ENCODE results near the gene CALCOCO2.

Gene CALCOCO2

DNA sequence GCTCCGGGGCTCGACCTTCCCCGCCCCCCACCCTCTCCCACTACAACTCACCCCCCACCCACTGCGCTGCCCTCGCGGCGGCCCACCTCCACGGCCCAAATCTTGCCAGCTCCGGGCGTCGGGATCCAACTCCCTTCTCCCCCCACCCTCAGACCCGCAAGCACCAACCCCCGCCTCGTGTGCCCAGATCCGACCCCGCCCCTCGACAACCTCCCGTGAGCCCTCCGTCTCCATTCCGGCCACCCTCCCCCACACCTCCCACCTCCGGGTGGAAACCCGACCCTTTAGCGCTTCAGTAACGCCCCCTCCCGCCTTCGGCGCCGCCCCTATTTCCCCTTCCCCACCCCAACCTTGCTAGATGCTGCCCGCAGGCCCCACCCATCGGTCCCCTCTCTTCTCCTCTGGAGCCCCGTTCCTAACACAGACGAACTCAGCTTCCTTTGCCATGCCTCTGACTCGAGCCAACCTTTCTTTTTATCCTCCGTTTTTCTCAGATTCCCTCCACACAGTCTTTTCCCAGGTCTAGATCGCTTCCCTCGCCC, 78.1 kb downstream of the CALCOCO2 start:
- peak overlapping the region; percentile 71 for H3K4me3 ChIP-seq (ENCODE audit: low read length)

DNA sequence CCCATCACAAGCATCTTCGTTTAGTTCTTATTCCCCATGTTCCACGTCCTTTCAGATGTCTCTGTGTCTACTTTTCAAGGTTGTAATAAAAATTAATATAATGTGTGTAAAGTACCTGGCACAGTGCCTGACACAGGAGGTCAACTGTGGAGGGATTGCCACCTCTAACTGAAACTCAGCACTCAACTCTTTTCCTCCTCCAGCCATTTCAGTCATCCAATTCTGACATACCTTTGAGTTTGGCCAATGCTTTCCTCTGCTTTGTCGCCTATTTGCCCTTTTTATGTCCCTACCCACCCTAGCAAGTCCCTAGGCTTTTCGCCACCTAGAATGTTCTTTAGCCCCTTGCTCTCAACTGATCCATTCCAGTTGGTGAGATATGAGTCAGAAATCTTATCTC, 78.9 kb downstream of the CALCOCO2 start:
- H3K4me1 ChIP-seq (ENCODE audit: control insufficient read depth, low read depth, low read length): peaks cover 11% of the 10 kb centered on the region
- H3K4me3 ChIP-seq (ENCODE audit: low read length): peak overlapping the region; percentile 71
- H3K9ac ChIP-seq (ENCODE audit: low read length): peak overlapping the region; percentile 84
- H3K27ac ChIP-seq (ENCODE audit: low read length): no peak overlapping the region
- H3K36me3 ChIP-seq (ENCODE audit: control insufficient read depth, low read depth, low read length): peaks cover 45% of the 10 kb centered on the region
- no peaks in the 10 kb centered on the region for H3K9me3 ChIP-seq (ENCODE audit: control insufficient read depth, low read depth, low read length)
- H3K27me3 ChIP-seq (ENCODE audit: control insufficient read depth, insufficient read depth, low read length): no peaks in the 10 kb centered on the region

More for the DNA sequence above, 78.1 kb downstream of the CALCOCO2 start:
- Histone ChIP-seq H3K4me1 (ENCODE audit: control insufficient read depth, low read depth, low read length) (peaks cover 11% of the 10 kb centered on the region), H3K9ac (ENCODE audit: low read length) (peak overlapping the region; percentile 84), H3K27ac (ENCODE audit: low read length) (peak overlapping the region; percentile 81), H3K27me3 (ENCODE audit: control insufficient read depth, insufficient read depth, low read length) (no peaks in the 10 kb centered on the region), H3K9me3 (ENCODE audit: control insufficient read depth, low read depth, low read length) (no peaks in the 10 kb centered on the region), H3K36me3 (ENCODE audit: control insufficient read depth, low read depth, low read length) (peaks cover 39% of the 10 kb centered on the region)

DNA sequence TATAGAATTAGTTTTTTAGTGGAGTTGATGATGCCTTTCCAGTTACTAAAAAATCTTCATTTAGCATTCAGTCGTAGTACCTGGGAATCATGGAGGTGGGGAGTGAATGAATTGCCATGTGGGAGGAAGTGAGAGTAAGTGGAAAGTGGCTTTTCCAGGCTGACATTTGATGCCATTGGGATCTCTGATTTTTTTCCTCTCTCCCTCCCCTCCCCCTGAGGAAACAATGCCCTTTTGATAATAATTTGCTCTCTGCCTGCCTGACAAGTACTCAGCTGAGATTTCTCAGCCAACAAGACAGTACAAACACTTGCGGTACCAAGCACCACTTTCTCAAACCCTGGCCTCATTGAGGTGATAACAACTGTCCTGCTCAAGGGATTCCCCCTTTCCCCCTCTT, 79.5 kb downstream of the CALCOCO2 start:
- Histone ChIP-seq H3K36me3 (ENCODE audit: control insufficient read depth, low read depth, low read length) (peaks cover 47% of the 10 kb centered on the region), H3K27me3 (ENCODE audit: control insufficient read depth, insufficient read depth, low read length) (no peaks in the 10 kb centered on the region), H3K4me1 (ENCODE audit: control insufficient read depth, low read depth, low read length) (peaks cover 11% of the 10 kb centered on the region), H3K27ac (ENCODE audit: low read length) (no peak overlapping the region), H3K9me3 (ENCODE audit: control insufficient read depth, low read depth, low read length) (no peaks in the 10 kb centered on the region), H3K9ac (ENCODE audit: low read length) (no peak overlapping the region), H3K4me3 (ENCODE audit: low read length) (peak overlapping the region; percentile 71)

DNA sequence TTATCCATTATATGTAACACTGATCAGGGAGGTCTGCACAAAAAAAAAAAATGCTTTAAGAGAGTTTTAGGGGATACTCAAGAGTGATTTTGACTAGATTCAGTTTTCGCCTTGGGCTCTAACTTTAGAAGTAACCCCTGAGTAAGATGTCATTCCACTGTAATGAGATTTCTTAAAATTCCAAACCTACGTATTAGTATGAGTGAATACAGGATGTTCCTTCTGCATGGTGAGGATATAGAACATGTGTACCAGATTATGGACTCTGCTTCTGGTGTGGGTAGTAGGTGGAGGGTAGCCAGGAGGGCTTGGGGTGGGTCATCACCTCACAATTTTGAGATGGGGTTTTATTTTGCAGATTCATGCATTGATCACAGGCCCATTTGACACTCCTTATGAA, 81.6 kb downstream of the CALCOCO2 start:
- Histone ChIP-seq H3K36me3 (ENCODE audit: control insufficient read depth, low read depth, low read length) (peaks cover 65% of the 10 kb centered on the region), H3K9ac (ENCODE audit: low read length) (no peak overlapping the region), H3K4me1 (ENCODE audit: control insufficient read depth, low read depth, low read length) (peaks cover 11% of the 10 kb centered on the region), H3K27ac (ENCODE audit: low read length) (no peak overlapping the region), H3K4me3 (ENCODE audit: low read length) (no peak overlapping the region), H3K9me3 (ENCODE audit: control insufficient read depth, low read depth, low read length) (no peaks in the 10 kb centered on the region), H3K27me3 (ENCODE audit: control insufficient read depth, insufficient read depth, low read length) (no peaks in the 10 kb centered on the region)

Data from iPS-18a (cell line).